GM11168 (cell line): ENCODE data around the gene RUVBL1.
"Not testable (repeated sequence)": the region's sequence is repeated elsewhere in the genome, so short reads cannot be mapped to it uniquely, and the experiment has no call there.

ENCODE experiments used
- in situ Hi-C: fragments of 300-500 bp; cut with MboI; formaldehyde crosslinking; loops from one replicate; pipeline ENCODE4 v1.12.0; 2022; ENCODE audit warnings: low sequenced_read_pairs; ENCODE audit not compliant: unreplicated experiment

The RUVBL1 gene

GRCh38 chr3:128123538-128124368, at the start of gene RUVBL1:
RUVBL1 (minus strand) TSS chr3:128123812; CDS start chr3:128123724, 88 bp downstream.
- in situ Hi-C loops: no loop called here

DNA sequence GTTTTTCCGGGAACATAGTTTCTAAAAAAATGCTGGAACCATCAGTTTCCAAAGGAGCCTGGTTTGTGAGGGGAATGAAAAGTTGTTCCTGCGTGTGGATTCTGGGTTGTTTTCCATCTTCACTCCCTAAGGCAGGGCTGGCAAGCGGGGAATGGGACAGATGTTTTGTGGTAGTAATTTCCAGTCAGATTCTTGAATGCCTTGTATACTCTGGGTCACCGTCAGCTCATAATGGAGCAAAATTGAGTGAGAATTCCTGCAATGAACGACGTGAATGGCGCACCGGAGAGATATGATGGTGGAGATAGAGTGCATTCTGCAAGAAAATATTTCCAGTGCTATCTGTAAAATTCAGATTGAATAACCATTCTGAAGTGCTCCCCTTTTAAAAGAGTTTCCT, 49.6 kb upstream of the RUVBL1 start:
- in situ Hi-C loops: no loop called here

DNA sequence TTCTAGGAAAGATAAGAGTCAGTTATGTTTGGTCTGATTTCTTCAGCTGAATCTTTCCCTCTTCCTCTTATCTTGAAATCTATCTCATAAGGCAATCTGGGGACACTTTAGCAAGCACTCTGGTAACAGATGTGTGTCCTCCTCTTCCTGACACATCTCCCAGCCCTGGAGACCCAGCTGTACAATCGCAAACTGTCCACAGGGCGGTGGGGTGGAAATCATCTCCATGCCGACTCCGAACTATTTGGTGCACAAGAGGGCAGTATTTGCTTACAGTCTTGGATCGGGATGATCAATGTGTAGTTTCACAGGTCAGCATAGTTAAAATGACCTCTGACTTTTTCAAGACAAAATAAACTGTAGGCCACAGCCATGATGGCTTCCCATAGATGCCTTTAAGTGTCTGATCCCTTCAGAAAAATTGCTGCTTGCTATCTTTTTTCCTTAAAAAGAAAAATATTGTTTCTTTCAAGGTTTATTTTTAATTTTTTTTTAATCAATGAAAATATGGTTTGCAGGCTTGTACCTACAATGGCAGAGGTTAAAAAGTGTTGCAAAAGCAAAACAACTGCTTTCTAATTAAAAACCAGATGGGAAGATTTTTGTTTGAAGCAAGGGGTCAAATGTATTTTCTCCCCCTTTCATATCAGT, 47.4 kb upstream of the RUVBL1 start:
- in situ Hi-C loops: no loop called here

DNA sequence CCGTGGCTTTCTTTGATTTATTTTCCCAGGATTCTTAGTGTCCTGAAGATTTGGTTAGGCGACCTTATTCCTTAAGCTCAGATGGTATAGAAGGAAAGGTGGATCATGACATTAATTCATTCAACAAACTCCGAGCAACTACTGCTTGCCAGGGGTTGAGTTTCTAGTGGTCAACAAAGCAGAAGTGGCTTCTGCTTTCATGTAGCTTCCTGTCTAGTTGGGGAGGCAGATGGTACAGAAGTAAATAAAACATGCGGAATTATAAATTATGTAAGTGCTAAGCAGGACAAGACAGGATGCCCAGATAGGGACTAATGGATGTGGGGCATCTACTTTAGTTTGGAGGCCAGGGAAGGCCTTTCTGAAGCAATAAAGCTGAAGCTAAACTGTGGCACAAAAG, 45.2 kb upstream of the RUVBL1 start:
- in situ Hi-C loops: no loop called here

GRCh38 chr3:128167973-128168674, 44.5 kb upstream of the RUVBL1 start:
- in situ Hi-C loops: no loop called here

DNA sequence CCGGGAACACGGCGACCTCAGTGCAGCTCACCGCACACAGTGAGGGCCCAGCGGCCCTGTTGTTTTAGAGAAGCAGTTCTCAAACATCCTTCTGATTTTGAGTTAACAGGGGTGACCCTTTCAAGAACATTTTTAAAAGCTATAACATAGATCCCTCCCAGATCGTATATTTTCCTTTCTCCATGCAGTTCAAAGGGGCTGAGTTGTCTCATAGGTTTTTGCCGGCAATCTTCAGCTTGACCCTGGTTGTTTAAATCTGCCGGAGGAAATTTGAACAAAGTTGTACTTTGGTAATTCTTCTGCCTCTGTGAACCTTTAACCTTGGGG, 44.0 kb upstream of the RUVBL1 start:
- in situ Hi-C loops: no loop called here

- in situ Hi-C loops: no loop called here
These were observed 43.4 kb upstream of the RUVBL1 start for GRCh38 chr3:128166971-128167453.

DNA sequence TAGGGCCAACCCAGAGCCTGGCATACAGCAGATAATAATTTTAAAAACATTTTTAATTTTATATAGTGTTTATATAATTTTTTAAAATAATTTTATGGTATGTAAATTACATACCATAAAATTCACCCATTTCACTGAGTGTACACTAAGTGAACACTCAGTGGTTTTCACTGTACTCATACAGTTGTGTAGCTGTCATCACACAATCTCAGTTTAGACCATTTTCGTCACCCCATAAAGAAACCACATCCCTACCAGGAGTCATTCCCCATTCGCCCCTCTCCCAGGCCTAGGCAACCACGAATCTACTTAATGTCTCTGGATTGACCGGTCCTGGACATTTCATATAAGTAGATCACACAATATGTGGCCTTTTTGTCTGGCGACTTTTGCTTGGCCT, 39.8 kb upstream of the RUVBL1 start:
- in situ Hi-C loops: no loop called here

DNA sequence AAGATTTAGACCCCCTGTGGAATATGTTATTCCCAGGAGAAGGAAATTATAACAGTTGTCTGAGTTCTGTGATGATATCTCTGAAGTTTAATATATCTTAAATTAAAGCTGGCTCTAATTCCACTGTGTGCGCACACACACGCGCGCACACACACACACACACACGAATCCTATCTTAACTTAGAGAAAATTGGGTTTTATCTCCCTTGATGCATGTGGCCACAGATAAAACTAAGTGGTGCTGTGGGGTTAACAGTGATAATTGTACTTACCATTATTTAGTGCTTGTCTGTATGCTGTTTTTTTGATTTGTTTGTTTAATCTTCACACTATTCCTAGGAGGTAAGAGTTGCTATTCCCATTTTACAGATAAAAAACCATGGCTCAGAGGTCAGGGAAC, 37.0 kb upstream of the RUVBL1 start:
- in situ Hi-C loops: no loop called here

- in situ Hi-C loops: no loop called here
These were observed 32.2 kb upstream of the RUVBL1 start for GRCh38 chr3:128155616-128156360.

DNA sequence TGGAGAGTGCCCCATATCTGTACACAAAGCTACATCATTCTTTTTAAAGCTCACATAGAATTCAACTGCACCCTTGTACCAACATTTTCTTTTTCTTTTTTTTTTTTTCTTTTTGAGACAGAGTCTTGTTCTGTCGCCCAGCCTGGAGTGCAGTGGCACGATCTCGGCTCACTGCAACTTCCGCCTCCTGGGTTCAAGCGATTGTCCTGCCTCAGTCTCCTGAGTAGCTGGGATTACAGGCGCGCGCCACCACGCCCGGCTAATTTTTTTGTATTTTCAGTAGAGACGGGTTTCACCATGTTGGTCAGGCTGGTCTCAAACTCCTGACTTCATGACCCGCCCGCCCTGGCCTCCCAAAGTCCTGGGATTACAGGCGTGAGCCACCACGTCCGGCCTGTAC, 30.7 kb upstream of the RUVBL1 start:
- in situ Hi-C loops: not testable (repeated sequence)

DNA sequence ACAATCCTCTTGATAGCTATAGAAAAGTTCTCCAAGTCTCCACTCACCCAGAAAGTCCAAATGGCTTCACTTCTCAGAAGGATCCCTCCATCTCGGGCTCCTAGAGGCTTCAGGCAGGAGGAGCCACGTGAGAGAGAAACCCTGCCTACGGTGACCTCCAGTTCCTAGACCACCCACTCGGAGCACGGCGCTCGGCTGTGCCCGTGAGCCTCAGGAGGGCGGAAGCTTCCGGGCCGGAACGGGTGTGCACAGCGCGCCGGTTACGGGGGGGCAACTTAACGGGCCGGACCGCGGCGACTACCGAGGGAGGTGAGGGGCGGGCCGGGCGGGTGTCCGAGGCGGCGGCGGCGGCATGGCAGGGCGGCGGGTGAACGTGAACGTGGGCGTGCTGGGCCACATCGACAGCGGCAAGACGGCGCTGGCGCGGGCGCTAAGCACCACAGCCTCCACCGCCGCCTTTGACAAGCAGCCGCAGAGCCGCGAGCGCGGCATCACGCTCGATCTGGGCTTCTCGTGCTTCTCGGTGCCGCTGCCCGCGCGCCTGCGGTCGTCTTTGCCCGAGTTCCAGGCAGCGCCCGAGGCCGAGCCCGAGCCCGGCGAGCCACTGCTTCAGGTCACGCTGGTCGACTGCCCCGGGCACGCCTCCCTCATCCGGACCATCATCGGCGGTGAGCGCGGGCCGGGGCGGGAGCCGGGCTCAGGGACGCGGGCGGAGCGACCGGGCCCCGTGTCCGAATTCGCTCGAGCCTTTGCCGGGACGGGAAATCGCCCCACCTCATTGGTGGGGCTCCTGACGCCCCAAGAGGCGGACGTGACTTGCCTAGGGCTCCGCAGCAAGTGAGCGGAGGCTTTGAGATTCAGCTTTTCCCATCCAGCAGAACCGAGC, 29.8 kb upstream of the RUVBL1 start, which contains the start of gene EEFSEC:
TSS of gene EEFSEC (plus strand) at position 326 of the 886 bp plus-strand sequence. CDS start at position 353, 27 bp downstream.
- in situ Hi-C loops: no loop called here

- in situ Hi-C loops: no loop called here
These were observed 29.0 kb upstream of the RUVBL1 start for GRCh38 chr3:128152419-128153155.

GRCh38 chr3:128151758-128152274, 28.2 kb upstream of the RUVBL1 start:
- in situ Hi-C loops: no loop called here

DNA sequence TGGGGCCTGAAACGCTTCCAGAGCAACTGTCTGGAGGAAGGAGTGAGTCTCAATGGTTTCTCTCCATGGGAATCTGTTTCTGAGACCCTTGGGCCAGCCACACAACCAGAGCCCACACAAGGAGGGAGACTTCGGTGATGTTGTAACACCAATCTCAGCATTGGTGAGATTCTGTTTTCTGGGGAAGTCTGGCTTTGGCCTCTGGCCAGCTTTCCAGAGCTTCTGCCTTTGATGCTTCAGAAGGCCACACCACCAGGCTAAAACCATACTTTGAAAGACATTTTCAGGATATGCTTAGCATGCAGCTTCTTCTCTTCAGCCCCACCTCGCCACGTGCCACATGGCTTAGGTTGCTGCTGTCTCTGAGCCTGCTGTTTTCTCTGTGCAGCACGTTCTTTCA, 26.0 kb upstream of the RUVBL1 start:
- in situ Hi-C loops: no loop called here

DNA sequence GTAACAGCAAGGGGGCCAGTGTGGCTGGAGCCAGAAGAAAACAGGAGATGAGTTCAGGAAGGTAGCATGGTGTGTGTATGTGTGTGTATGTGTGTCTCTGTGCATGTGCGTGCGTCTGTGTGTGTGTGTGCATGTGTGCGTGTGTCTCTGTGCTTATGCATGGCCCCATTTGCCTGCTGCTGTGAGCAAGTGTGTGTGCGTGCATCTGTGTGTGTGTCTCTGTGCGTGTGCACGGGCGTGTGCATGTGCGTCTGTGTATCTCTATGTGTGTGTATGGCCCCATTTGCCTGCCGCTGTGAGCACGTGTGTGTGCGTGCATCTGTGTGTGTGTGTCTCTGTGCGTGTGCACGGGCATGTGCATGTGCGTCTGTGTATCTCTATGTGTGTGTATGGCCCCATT, 22.6 kb upstream of the RUVBL1 start:
- in situ Hi-C loops: no loop called here

- in situ Hi-C loops: no loop called here
These were observed 21.7 kb upstream of the RUVBL1 start for GRCh38 chr3:128145279-128145678.

DNA sequence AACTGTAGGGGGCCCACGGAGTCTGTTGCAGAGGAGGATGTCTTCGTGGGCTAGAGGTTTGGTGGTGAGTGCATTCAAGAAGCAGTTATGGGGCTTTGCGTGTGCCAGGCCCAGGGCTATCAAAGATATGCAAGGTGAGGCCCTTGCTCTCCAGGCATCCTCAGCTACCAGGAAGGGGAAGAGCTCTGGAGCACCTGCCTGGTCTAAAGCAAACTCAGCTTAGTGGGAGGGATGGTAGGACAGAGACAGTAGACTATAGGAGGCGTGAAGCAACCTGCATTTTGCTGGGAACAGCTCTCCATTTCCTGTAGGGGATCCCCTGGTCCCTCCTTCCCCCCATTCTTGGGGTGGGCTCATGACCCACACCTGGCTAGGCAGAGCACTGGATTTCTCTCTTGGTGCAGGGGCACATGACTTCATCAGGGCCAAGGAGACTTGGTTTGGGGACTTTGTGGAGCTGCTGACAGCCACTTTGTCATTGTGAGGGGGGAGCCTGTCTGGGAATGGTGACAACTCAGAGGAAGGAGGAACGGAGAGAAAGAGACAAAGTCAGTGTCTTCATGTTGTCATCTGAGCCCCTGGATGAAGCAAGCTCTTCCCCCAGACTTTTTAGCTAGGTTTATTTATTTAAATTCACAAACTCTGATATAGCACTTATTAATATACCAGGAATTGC, 21.0 kb upstream of the RUVBL1 start:
- in situ Hi-C loops: no loop called here
